SU-DHL-6 (cell line): ENCODE results near the gene MAP7.

Source experiments
- H2AFZ ChIP-seq: fragments of 200-600 bp; sonication (generic); 2 replicates; pipeline ENCODE4 v1.6.1; 2014; ENCODE audit warnings: low read depth, mild to moderate bottlenecking, moderate library complexity, mixed read lengths, antibody characterized with exemption, low read length; ENCODE audit not compliant: severe bottlenecking
- H3F3A ChIP-seq: fragments of 200-600 bp; shearing (Covaris generic); 2 replicates; pipeline ENCODE4 v1.6.0; 2016; ENCODE audit warnings: antibody characterized with exemption, mild to moderate bottlenecking; ENCODE audit not compliant: insufficient read depth
- H3K27ac ChIP-seq: fragments of 200-600 bp; sonication (generic); 2 replicates; pipeline ENCODE4 v1.5.1; 2016; ENCODE audit warnings: low read depth, mild to moderate bottlenecking, low read length, moderate library complexity, mixed read lengths
- H3K27me3 ChIP-seq: fragments of 200-600 bp; sonication (generic), shearing (Covaris generic); 2 replicates; pipeline ENCODE4 v1.6.0; 2014; ENCODE audit warnings: mild to moderate bottlenecking, low read length
- H3K36me3 ChIP-seq: fragments of 200-600 bp; sonication (generic); 2 replicates; pipeline ENCODE4 v1.6.1; 2014; ENCODE audit warnings: mild to moderate bottlenecking, low read length, mixed read lengths
- H3K4me2 ChIP-seq: fragments of 300-600, 200-600 bp; shearing (Covaris generic), sonication (generic); 2 replicates; pipeline ENCODE4 v1.6.0; 2014; ENCODE audit warnings: low read length, low read depth, mild to moderate bottlenecking; ENCODE audit not compliant: poor library complexity, severe bottlenecking
- H3K4me3 ChIP-seq: fragments of 200-600 bp; sonication (generic); 2 replicates; pipeline ENCODE4 v1.5.1; 2014; ENCODE audit warnings: antibody characterized with exemption, low read length, mild to moderate bottlenecking, mixed read lengths; ENCODE audit not compliant: insufficient read depth, poor library complexity, severe bottlenecking
- H3K79me2 ChIP-seq: fragments of 200-600 bp; sonication (generic); 2 replicates; pipeline ENCODE4 v1.6.1; 2014; ENCODE audit warnings: mild to moderate bottlenecking, low read length, moderate library complexity; ENCODE audit not compliant: insufficient read depth
- H3K9ac ChIP-seq: fragments of 200-600 bp; sonication (generic); 2 replicates; pipeline ENCODE4 v1.7.0; 2014; ENCODE audit warnings: mild to moderate bottlenecking, low read length
- H3K9me2 ChIP-seq: fragments of 200-600 bp; sonication (generic); replicated peaks from 2 replicates; pipeline ENCODE4 v1.6.1; 2014; ENCODE audit warnings: low read length; ENCODE audit not compliant: insufficient read depth
- H3K9me3 ChIP-seq: fragments of 200-600 bp; sonication (generic); 2 replicates; pipeline ENCODE4 v1.6.1; 2014; ENCODE audit warnings: low read length, mixed read lengths; ENCODE audit not compliant: insufficient read depth
- H4K20me1 ChIP-seq: fragments of 200-600 bp; sonication (generic); 2 replicates; pipeline ENCODE4 v1.6.1; 2014; ENCODE audit warnings: low read depth, mild to moderate bottlenecking, antibody characterized with exemption, low read length, moderate library complexity, mixed read lengths
- CTCF ChIP-seq: fragments of 200-600 bp; sonication (generic); IDR thresholded peaks from one replicate; pipeline ENCODE4 v1.5.1; 2017; ENCODE audit warnings: antibody characterized with exemption, mild to moderate bottlenecking, low read length, moderate library complexity; ENCODE audit not compliant: insufficient read depth, poor library complexity, severe bottlenecking
- EZH2phosphoT487 ChIP-seq: fragments of 200-600 bp; sonication (generic), shearing (Covaris generic); conservative IDR thresholded peaks from 2 replicates; pipeline ENCODE4 v1.6.1; 2018; ENCODE audit warnings: mild to moderate bottlenecking, antibody characterized with exemption, low read length, moderate library complexity, mixed read lengths

Gene MAP7

DNA sequence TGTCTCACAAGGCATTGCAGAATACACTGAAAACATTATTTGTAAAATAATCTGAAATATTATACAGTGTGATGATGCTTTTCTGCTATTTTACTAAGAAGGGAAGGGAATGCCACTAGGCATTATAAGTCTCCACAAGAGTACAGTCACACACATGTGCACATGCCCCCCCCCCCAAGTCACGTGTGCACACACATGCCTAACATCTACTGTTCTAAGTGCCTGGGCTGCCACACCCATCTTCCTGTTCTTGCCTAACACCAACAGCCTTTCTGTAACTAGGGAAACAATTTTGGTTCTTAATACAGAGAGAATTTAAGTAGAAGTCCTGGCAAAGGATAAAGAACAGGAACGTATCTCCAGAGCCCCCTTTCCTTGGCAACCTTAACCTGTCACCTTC lies 202.4 kb downstream of the MAP7 start:
- Histone ChIP-seq H3F3A (no peaks in the 10 kb centered on the region), H3K27ac (no peak overlapping the region), H3K9me2 (no peaks in the 10 kb centered on the region), H3K4me2 (no peak overlapping the region), H3K9me3 (no peaks in the 10 kb centered on the region), H4K20me1 (no peaks in the 10 kb centered on the region), H3K4me3 (no peak overlapping the region), H2AFZ (no peak overlapping the region), H3K36me3 (no peaks in the 10 kb centered on the region), H3K27me3 (no peaks in the 10 kb centered on the region), H3K79me2 (no peaks in the 10 kb centered on the region), H3K9ac (no peak overlapping the region)
- no peak for TF ChIP-seq CTCF
- TF ChIP-seq EZH2phosphoT487 = no peak

- Histone ChIP-seq H3K79me2 (no peaks in the 10 kb centered on the region), H3K27ac (no peak overlapping the region), H2AFZ (no peak overlapping the region), H3F3A (no peaks in the 10 kb centered on the region), H3K9me2 (no peaks in the 10 kb centered on the region), H3K9me3 (no peaks in the 10 kb centered on the region), H3K4me3 (no peak overlapping the region), H3K4me2 (no peak overlapping the region), H3K27me3 (no peaks in the 10 kb centered on the region), H3K36me3 (no peaks in the 10 kb centered on the region), H4K20me1 (no peaks in the 10 kb centered on the region), H3K9ac (no peak overlapping the region)
- TF ChIP-seq CTCF = no peak
- no peak for TF ChIP-seq EZH2phosphoT487
Observed at GRCh38 chr6:136345145-136345544, 205.1 kb downstream of the MAP7 start.

DNA sequence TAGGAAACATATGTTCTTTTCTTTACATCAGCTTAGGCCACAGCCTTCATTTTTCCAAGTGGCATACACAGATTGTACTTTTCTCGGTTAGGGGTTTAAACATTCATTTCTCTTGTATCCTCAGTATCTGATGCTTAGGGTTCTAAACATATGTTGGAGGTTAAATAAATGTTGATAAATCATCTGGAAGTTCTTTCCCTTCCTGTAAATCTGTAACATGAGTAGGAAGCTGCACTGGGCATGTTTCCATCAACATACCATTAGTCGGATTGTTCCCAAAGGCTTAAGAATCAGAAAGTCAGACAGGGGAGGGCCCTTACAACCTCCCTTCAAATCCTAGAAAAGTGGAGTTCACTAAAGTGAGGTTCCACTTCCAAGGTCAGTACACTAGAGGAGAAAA lies 205.8 kb downstream of the MAP7 start:
- TF ChIP-seq CTCF (no peak), EZH2phosphoT487 (no peak)
- no peaks in the 10 kb centered on the region for H4K20me1 ChIP-seq
- H3K27ac ChIP-seq = no peak overlapping the region

GRCh38 chr6:136343700-136344099 lies 206.5 kb downstream of the MAP7 start:
- no peaks in the 10 kb centered on the region for H3K36me3 ChIP-seq
- no peaks in the 10 kb centered on the region for H3K9me2 ChIP-seq
- no peak overlapping the region for H3K4me2 ChIP-seq
- H3K27me3 ChIP-seq = no peaks in the 10 kb centered on the region
- no peaks in the 10 kb centered on the region for H4K20me1 ChIP-seq
- no peaks in the 10 kb centered on the region for H3F3A ChIP-seq
- H3K4me3 ChIP-seq = no peak overlapping the region
- no peak overlapping the region for H3K27ac ChIP-seq
- H3K9me3 ChIP-seq = no peaks in the 10 kb centered on the region
- no peak for TF ChIP-seq EZH2phosphoT487
- TF ChIP-seq CTCF = no peak
- H3K79me2 ChIP-seq = no peaks in the 10 kb centered on the region
- no peak overlapping the region for H2AFZ ChIP-seq
- H3K9ac ChIP-seq = no peak overlapping the region

More for the DNA sequence above, 205.8 kb downstream of the MAP7 start:
- H3K4me3 ChIP-seq = no peak overlapping the region
- H3K9me2 ChIP-seq = no peaks in the 10 kb centered on the region
- H3K79me2 ChIP-seq = no peaks in the 10 kb centered on the region
- H3F3A ChIP-seq = no peaks in the 10 kb centered on the region
- no peak overlapping the region for H3K4me2 ChIP-seq
- H3K27me3 ChIP-seq = no peaks in the 10 kb centered on the region
- no peaks in the 10 kb centered on the region for H3K36me3 ChIP-seq
- H3K9me3 ChIP-seq = no peaks in the 10 kb centered on the region
- no peak overlapping the region for H2AFZ ChIP-seq
- no peak overlapping the region for H3K9ac ChIP-seq
